Measurements from ENCODE around the gene ATXN2.

The ATXN2 gene

GRCh38 chr12:111414711-111415252 lies 184.3 kb downstream of the ATXN2 start:
- no peaks in the 10 kb centered on the region for H3K27me3 ChIP-seq (ENCODE audit: control insufficient read depth in 5 of 5, insufficient read depth in 4 of 5, low read length in 5 of 5)
- no peak overlapping the region for H3K9ac ChIP-seq (ENCODE audit: low read length in 5 of 5)
- H3K4me1 ChIP-seq (ENCODE audit: control insufficient read depth in 5 of 5, insufficient read depth in 5 of 5, low read length in 5 of 5), result peaks cover 15 to 55% (median 51%) of the 10 kb centered on the region in 5 donors
- peak overlapping the region; percentile 13 for H3K27ac ChIP-seq (ENCODE audit: low read depth, low read length)
- H3K4me3 ChIP-seq (ENCODE audit: low read depth in 1 of 5, low read length in 5 of 5), result no peak overlapping the region
- peaks cover 0 to 28% (median 14%) of the 10 kb centered on the region in 5 donors for H3K36me3 ChIP-seq (ENCODE audit: control insufficient read depth in 5 of 5, insufficient read depth in 5 of 5, low read length in 5 of 5)
- H3K9me3 ChIP-seq (ENCODE audit: control insufficient read depth in 5 of 5, low read length in 5 of 5), result no peaks in the 10 kb centered on the region

GRCh38 chr12:111413442-111414086 lies 185.6 kb downstream of the ATXN2 start:
- Histone ChIP-seq H3K36me3 (ENCODE audit: control insufficient read depth in 5 of 5, insufficient read depth in 5 of 5, low read length in 5 of 5) (peaks cover 0 to 18% (median 6%) of the 10 kb centered on the region in 5 donors), H3K27me3 (ENCODE audit: control insufficient read depth in 5 of 5, insufficient read depth in 4 of 5, low read length in 5 of 5) (no peaks in the 10 kb centered on the region), H3K9ac (ENCODE audit: low read length in 5 of 5) (peak overlapping the region in 1 of 5 donors; percentile 53), H3K27ac (ENCODE audit: low read depth, low read length) (peak overlapping the region; percentile 92), H3K4me3 (ENCODE audit: low read depth in 1 of 5, low read length in 5 of 5) (no peak overlapping the region), H3K4me1 (ENCODE audit: control insufficient read depth in 5 of 5, insufficient read depth in 5 of 5, low read length in 5 of 5) (peaks cover 19 to 67% (median 63%) of the 10 kb centered on the region in 5 donors), H3K9me3 (ENCODE audit: control insufficient read depth in 5 of 5, low read length in 5 of 5) (no peaks in the 10 kb centered on the region)

GRCh38 chr12:111412830-111413441 lies 186.2 kb downstream of the ATXN2 start:
- Histone ChIP-seq H3K27me3 (ENCODE audit: control insufficient read depth in 5 of 5, insufficient read depth in 4 of 5, low read length in 5 of 5) (no peaks in the 10 kb centered on the region), H3K27ac (ENCODE audit: low read depth, low read length) (peak overlapping the region; percentile 92), H3K4me1 (ENCODE audit: control insufficient read depth in 5 of 5, insufficient read depth in 5 of 5, low read length in 5 of 5) (peaks cover 20 to 74% (median 69%) of the 10 kb centered on the region in 5 donors), H3K4me3 (ENCODE audit: low read depth in 1 of 5, low read length in 5 of 5) (no peak overlapping the region), H3K9me3 (ENCODE audit: control insufficient read depth in 5 of 5, low read length in 5 of 5) (no peaks in the 10 kb centered on the region), H3K9ac (ENCODE audit: low read length in 5 of 5) (peak overlapping the region in 1 of 5 donors; percentile 43), H3K36me3 (ENCODE audit: control insufficient read depth in 5 of 5, insufficient read depth in 5 of 5, low read length in 5 of 5) (peaks cover 0 to 11% (median 2%) of the 10 kb centered on the region in 5 donors)

DNA sequence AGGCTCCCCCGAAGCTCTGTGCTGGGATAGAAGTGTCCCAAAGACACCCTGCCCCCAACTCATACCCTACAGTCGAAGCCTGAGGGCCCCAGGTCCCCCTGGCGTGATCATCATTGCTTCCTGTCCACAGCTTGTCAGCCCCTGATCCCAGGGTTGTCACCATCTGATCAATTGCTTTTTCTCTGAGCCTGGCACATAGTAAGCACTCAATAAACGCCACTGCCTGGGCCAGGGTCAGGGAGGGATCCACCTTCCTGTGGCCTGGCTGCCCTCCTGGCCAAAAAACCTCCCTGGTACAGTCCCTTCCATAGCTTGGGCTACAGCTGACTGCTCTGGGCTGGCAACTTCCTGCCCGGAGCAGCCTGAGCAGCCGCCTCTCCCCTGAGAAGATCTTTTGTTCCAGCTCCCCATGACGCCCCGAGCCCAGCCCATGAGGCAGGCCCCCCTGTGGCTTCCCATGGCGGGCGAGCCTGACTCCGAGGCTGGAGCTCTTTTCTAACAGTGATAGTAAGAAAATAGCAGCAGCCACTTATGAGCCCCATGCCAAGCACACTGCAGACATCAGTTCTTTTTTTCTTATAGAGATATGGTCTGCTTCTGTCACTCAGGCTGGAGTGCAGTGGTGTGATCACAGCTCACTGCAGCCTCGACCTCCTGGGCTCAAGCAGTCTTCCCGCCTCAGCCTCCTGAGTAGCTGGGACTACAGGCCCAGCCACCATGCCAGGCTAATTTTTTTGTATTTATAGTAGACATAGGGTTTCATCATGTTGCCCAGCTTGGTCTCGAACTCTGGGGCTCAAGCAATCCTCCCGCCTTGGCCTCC lies 186.9 kb downstream of the ATXN2 start:
- Histone ChIP-seq H3K27ac (ENCODE audit: low read depth, low read length) (peak overlapping the region; percentile 92), H3K36me3 (ENCODE audit: control insufficient read depth in 5 of 5, insufficient read depth in 5 of 5, low read length in 5 of 5) (peaks cover 0 to 8% (median 0%) of the 10 kb centered on the region in 5 donors), H3K4me3 (ENCODE audit: low read depth in 1 of 5, low read length in 5 of 5) (no peak overlapping the region), H3K4me1 (ENCODE audit: control insufficient read depth in 5 of 5, insufficient read depth in 5 of 5, low read length in 5 of 5) (peaks cover 24 to 81% (median 76%) of the 10 kb centered on the region in 5 donors), H3K9ac (ENCODE audit: low read length in 5 of 5) (peak overlapping the region in 3 of 5 donors; percentile 43 to 51 (median 43)), H3K27me3 (ENCODE audit: control insufficient read depth in 5 of 5, insufficient read depth in 4 of 5, low read length in 5 of 5) (no peaks in the 10 kb centered on the region), H3K9me3 (ENCODE audit: control insufficient read depth in 5 of 5, low read length in 5 of 5) (no peaks in the 10 kb centered on the region)

- Histone ChIP-seq H3K36me3 (ENCODE audit: control insufficient read depth in 5 of 5, insufficient read depth in 5 of 5, low read length in 5 of 5) (peaks cover 0 to 7% (median 0%) of the 10 kb centered on the region in 5 donors), H3K9ac (ENCODE audit: low read length in 5 of 5) (peak overlapping the region in 3 of 5 donors; percentile 30 to 43 (median 39)), H3K4me3 (ENCODE audit: low read depth in 1 of 5, low read length in 5 of 5) (no peak overlapping the region), H3K27me3 (ENCODE audit: control insufficient read depth in 5 of 5, insufficient read depth in 4 of 5, low read length in 5 of 5) (no peaks in the 10 kb centered on the region), H3K9me3 (ENCODE audit: control insufficient read depth in 5 of 5, low read length in 5 of 5) (no peaks in the 10 kb centered on the region), H3K27ac (ENCODE audit: low read depth, low read length) (peak overlapping the region; percentile 92), H3K4me1 (ENCODE audit: control insufficient read depth in 5 of 5, insufficient read depth in 5 of 5, low read length in 5 of 5) (peaks cover 24 to 90% (median 86%) of the 10 kb centered on the region in 5 donors)
These were observed 187.8 kb downstream of the ATXN2 start for GRCh38 chr12:111411185-111411764.

- H3K27me3 ChIP-seq (ENCODE audit: control insufficient read depth in 5 of 5, insufficient read depth in 4 of 5, low read length in 5 of 5), result no peaks in the 10 kb centered on the region
- H3K4me3 ChIP-seq (ENCODE audit: low read depth in 1 of 5, low read length in 5 of 5), result peak overlapping the region in 4 of 5 donors; percentile 25 to 96 (median 45)
- H3K36me3 ChIP-seq (ENCODE audit: control insufficient read depth in 5 of 5, insufficient read depth in 5 of 5, low read length in 5 of 5), result peaks cover 0 to 4% (median 0%) of the 10 kb centered on the region in 5 donors
- peak overlapping the region; percentile 92 for H3K27ac ChIP-seq (ENCODE audit: low read depth, low read length)
- H3K9ac ChIP-seq (ENCODE audit: low read length in 5 of 5), result peak overlapping the region; percentile 36 to 75 (median 68)
- peaks cover 24 to 93% (median 87%) of the 10 kb centered on the region in 5 donors for H3K4me1 ChIP-seq (ENCODE audit: control insufficient read depth in 5 of 5, insufficient read depth in 5 of 5, low read length in 5 of 5)
- H3K9me3 ChIP-seq (ENCODE audit: control insufficient read depth in 5 of 5, low read length in 5 of 5), result no peaks in the 10 kb centered on the region
These were observed 188.5 kb downstream of the ATXN2 start for GRCh38 chr12:111410431-111411184.

DNA sequence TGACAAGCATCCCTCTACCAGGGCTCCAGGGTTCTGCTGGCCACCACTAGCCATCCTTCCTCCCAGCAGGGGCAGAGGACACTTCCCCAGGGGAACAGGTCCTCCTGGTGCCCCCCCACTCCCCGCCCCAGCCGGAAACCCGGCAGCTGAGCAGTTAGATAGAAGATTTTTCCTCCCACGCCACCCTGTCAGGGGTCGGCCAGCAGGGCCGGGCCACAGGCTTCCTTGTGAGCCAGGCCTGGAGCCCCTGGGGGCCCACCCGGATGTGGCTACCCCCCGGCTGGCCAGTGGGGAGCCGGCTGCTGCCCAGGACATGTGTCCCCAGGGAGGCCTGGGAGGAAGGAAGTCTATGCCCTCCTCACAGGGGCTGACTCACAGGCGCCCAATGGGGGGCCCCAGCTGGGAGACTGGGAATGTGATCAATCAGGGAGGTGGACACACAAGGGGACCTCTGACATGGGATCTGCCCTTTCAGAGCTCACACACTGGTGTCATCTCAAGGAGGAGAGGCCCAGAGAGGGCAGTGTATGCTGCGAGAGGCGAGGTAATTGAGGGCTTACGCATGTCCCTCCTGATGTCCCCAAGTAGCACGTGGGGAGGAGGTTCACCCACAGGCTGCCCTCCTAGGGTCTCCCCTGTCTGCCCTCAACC lies 189.2 kb downstream of the ATXN2 start:
- H3K27me3 ChIP-seq (ENCODE audit: control insufficient read depth in 5 of 5, insufficient read depth in 4 of 5, low read length in 5 of 5), result no peaks in the 10 kb centered on the region
- peak overlapping the region; percentile 36 to 94 (median 68) for H3K9ac ChIP-seq (ENCODE audit: low read length in 5 of 5)
- H3K27ac ChIP-seq (ENCODE audit: low read depth, low read length), result peak overlapping the region; percentile 92
- H3K36me3 ChIP-seq (ENCODE audit: control insufficient read depth in 5 of 5, insufficient read depth in 5 of 5, low read length in 5 of 5), result peaks cover 0 to 4% (median 0%) of the 10 kb centered on the region in 5 donors
- no peaks in the 10 kb centered on the region for H3K9me3 ChIP-seq (ENCODE audit: control insufficient read depth in 5 of 5, low read length in 5 of 5)
- H3K4me3 ChIP-seq (ENCODE audit: low read depth in 1 of 5, low read length in 5 of 5), result peak overlapping the region in 4 of 5 donors; percentile 25 to 96 (median 66)
- H3K4me1 ChIP-seq (ENCODE audit: control insufficient read depth in 5 of 5, insufficient read depth in 5 of 5, low read length in 5 of 5), result peaks cover 24 to 94% (median 89%) of the 10 kb centered on the region in 5 donors

DNA sequence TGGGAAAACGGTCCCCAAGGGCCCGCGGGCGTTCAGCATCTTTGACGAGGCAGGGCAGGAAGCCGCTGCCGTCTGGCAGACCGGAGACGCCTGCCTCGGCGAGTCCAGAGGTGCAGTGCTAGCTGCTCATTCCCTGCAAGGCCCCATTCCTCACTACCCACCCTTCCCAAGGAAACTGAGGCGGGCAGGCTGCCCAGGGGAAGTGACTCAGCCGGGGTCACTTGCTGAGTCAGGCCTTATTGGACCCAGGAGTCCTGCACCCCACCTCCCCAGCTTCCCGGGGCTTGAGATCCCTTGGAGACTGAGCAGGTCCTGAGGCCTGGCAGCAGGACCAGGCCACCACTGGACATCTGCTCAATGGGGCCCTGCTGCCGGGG lies 189.7 kb downstream of the ATXN2 start:
- Histone ChIP-seq H3K4me3 (ENCODE audit: low read depth in 1 of 5, low read length in 5 of 5) (peak overlapping the region in 4 of 5 donors; percentile 31 to 96 (median 66)), H3K9ac (ENCODE audit: low read length in 5 of 5) (peak overlapping the region; percentile 4 to 94 (median 66)), H3K27me3 (ENCODE audit: control insufficient read depth in 5 of 5, insufficient read depth in 4 of 5, low read length in 5 of 5) (no peaks in the 10 kb centered on the region), H3K4me1 (ENCODE audit: control insufficient read depth in 5 of 5, insufficient read depth in 5 of 5, low read length in 5 of 5) (peaks cover 24 to 94% (median 89%) of the 10 kb centered on the region in 5 donors), H3K27ac (ENCODE audit: low read depth, low read length) (peak overlapping the region; percentile 92), H3K9me3 (ENCODE audit: control insufficient read depth in 5 of 5, low read length in 5 of 5) (no peaks in the 10 kb centered on the region), H3K36me3 (ENCODE audit: control insufficient read depth in 5 of 5, insufficient read depth in 5 of 5, low read length in 5 of 5) (no peaks in the 10 kb centered on the region)

Data from subcutaneous abdominal adipose tissue (tissue), 5 donors.